ENCODE results near the gene FARP1. TPM values are rescaled to one million over a fixed set of nuclear protein-coding genes. Genes with fewer than 3 reads are reported as not detected.

Gene FARP1
- total RNA-seq, 1 experiment from 2014 or later, result 96.6 TPM

DNA sequence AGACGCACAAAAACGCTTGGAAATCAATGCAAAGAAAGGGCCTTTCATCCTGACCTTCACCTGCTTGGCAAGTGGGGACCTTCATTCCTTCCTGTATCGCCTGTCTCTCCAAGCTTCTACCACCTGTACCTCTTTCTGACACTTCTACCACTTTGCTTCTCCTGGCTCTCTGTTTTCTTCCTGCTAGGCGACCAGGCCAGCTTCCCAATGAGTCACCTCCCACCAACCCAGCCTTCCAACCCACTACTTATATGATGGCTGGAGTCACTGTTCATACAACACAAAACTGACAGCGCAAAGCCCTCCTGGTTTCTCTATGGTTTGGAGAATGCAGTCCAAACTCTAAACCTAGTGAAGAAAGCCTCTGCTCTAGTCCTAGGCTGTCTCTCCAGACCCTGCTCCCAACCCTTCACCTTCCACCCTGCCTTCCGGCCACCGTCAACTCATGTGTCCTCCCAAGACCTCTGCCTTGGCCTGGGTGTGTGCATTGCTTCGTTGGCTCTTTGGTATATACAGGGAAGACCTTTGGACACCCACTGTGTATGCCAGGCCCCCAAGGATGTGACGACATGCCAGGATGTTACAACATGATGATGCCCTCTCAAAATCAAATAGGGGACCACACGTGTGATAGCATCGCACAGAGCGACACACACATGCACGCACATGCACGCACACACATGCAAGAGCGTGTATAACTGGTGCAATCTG is 285.5 kb downstream of the FARP1 start:
- Mint-ChIP-seq H3K4me3 (no peak overlapping the region), H3K27ac (no peak overlapping the region)
- POLR2A ChIA-PET, result no interaction called here

DNA sequence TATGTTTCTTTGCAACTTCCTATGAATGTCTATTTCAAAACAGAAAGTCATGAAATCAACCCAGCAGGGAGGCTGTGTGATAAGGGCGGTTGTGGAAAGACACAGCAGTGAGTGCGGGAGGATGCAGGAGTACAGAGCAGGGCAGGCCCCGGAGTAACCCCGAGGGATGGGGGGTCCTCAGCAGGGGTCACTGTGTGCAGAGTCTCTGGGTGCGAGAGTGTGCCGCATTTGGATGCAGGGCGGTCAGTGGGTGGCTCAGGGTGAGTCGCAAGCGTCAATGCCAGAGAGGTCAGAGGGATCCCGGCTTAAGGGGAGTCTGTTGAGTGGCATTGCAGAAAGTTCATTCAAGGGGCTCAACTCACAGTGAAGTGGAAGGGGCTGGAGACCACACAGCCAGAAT is 286.2 kb downstream of the FARP1 start:
- peaks cover 20% of the 10 kb centered on the region for H3K36me3 Mint-ChIP-seq
- no peaks in the 10 kb centered on the region for H3K9me3 Mint-ChIP-seq
- POLR2A ChIA-PET, result no interaction called here
- no peaks in the 10 kb centered on the region for H3K27me3 Mint-ChIP-seq (ENCODE audit: low read depth)
- no peak overlapping the region for H3K27ac Mint-ChIP-seq
- no peak overlapping the region for H3K4me3 Mint-ChIP-seq
- DNase-seq (ENCODE audit: low spot score) (no peak), ATAC-seq (no peak)
- H3K4me1 Mint-ChIP-seq, result peaks cover 6% of the 10 kb centered on the region; the same call in 1 of the 2 replicates
- CTCF ChIA-PET, result no interaction called here
- TF ChIP-seq, protein P1, sequence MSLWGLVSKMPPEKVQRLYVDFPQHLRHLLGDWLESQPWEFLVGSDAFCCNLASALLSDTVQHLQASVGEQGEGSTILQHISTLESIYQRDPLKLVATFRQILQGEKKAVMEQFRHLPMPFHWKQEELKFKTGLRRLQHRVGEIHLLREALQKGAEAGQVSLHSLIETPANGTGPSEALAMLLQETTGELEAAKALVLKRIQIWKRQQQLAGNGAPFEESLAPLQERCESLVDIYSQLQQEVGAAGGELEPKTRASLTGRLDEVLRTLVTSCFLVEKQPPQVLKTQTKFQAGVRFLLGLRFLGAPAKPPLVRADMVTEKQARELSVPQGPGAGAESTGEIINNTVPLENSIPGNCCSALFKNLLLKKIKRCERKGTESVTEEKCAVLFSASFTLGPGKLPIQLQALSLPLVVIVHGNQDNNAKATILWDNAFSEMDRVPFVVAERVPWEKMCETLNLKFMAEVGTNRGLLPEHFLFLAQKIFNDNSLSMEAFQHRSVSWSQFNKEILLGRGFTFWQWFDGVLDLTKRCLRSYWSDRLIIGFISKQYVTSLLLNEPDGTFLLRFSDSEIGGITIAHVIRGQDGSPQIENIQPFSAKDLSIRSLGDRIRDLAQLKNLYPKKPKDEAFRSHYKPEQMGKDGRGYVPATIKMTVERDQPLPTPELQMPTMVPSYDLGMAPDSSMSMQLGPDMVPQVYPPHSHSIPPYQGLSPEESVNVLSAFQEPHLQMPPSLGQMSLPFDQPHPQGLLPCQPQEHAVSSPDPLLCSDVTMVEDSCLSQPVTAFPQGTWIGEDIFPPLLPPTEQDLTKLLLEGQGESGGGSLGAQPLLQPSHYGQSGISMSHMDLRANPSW (CRISPR knock-in tag; conservative IDR thresholded peaks at IDR 0.05; ENCODE audit: low read depth), result no peak
- TF ChIP-seq MXD4 (CRISPR knock-in tag; IDR thresholded peaks at IDR 0.05; ENCODE audit: borderline replicate concordance) (no peak), ZNF317 (CRISPR knock-in tag; IDR thresholded peaks at IDR 0.05; ENCODE audit: borderline replicate concordance, low read depth) (no peak), MYBL2 (CRISPR knock-in tag; IDR thresholded peaks at IDR 0.05) (no peak), CREB1 (CRISPR knock-in tag; IDR thresholded peaks at IDR 0.05) (no peak)
- TF ChIP-seq, protein P2, sequence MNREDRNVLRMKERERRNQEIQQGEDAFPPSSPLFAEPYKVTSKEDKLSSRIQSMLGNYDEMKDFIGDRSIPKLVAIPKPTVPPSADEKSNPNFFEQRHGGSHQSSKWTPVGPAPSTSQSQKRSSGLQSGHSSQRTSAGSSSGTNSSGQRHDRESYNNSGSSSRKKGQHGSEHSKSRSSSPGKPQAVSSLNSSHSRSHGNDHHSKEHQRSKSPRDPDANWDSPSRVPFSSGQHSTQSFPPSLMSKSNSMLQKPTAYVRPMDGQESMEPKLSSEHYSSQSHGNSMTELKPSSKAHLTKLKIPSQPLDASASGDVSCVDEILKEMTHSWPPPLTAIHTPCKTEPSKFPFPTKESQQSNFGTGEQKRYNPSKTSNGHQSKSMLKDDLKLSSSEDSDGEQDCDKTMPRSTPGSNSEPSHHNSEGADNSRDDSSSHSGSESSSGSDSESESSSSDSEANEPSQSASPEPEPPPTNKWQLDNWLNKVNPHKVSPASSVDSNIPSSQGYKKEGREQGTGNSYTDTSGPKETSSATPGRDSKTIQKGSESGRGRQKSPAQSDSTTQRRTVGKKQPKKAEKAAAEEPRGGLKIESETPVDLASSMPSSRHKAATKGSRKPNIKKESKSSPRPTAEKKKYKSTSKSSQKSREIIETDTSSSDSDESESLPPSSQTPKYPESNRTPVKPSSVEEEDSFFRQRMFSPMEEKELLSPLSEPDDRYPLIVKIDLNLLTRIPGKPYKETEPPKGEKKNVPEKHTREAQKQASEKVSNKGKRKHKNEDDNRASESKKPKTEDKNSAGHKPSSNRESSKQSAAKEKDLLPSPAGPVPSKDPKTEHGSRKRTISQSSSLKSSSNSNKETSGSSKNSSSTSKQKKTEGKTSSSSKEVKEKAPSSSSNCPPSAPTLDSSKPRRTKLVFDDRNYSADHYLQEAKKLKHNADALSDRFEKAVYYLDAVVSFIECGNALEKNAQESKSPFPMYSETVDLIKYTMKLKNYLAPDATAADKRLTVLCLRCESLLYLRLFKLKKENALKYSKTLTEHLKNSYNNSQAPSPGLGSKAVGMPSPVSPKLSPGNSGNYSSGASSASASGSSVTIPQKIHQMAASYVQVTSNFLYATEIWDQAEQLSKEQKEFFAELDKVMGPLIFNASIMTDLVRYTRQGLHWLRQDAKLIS (CRISPR knock-in tag; IDR thresholded peaks at IDR 0.05; ENCODE audit: borderline replicate concordance), result no peak

More for the DNA sequence above, 285.5 kb downstream of the FARP1 start:
- H3K27me3 Mint-ChIP-seq (ENCODE audit: low read depth), result no peaks in the 10 kb centered on the region
- no peaks in the 10 kb centered on the region for H3K9me3 Mint-ChIP-seq
- peaks cover 21% of the 10 kb centered on the region for H3K36me3 Mint-ChIP-seq
- peaks cover 6% of the 10 kb centered on the region; the same call in 1 of the 2 replicates for H3K4me1 Mint-ChIP-seq
- CTCF ChIA-PET, result no interaction called here
- ATAC-seq (no peak), DNase-seq (ENCODE audit: low spot score) (no peak)
- no peak for TF ChIP-seq ZNF396 (CRISPR knock-in tag; IDR thresholded peaks at IDR 0.05; ENCODE audit: borderline replicate concordance)
- TF ChIP-seq, protein P1 (CRISPR knock-in tag; conservative IDR thresholded peaks at IDR 0.05; ENCODE audit: low read depth), result no peak
- TF ChIP-seq TP53 (CRISPR knock-in tag; IDR thresholded peaks at IDR 0.05), result no peak
- TF ChIP-seq, protein P3, sequence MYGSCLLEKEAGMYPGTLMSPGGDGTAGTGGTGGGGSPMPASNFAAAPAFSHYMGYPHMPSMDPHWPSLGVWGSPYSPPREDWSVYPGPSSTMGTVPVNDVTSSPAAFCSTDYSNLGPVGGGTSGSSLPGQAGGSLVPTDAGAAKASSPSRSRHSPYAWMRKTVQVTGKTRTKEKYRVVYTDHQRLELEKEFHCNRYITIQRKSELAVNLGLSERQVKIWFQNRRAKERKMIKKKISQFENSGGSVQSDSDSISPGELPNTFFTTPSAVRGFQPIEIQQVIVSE (CRISPR knock-in tag; IDR thresholded peaks at IDR 0.05; ENCODE audit: borderline replicate concordance), result no peak
- TF ChIP-seq KAT7 (CRISPR knock-in tag; IDR thresholded peaks at IDR 0.05; ENCODE audit: borderline replicate concordance), result no peak
- no peak for TF ChIP-seq JUN (CRISPR knock-in tag; IDR thresholded peaks at IDR 0.05)
- TF ChIP-seq TEAD4 (CRISPR knock-in tag; IDR thresholded peaks at IDR 0.05), result no peak
- TF ChIP-seq GABPB1 (CRISPR knock-in tag; IDR thresholded peaks at IDR 0.05), result no peak
- TF ChIP-seq, protein P4, sequence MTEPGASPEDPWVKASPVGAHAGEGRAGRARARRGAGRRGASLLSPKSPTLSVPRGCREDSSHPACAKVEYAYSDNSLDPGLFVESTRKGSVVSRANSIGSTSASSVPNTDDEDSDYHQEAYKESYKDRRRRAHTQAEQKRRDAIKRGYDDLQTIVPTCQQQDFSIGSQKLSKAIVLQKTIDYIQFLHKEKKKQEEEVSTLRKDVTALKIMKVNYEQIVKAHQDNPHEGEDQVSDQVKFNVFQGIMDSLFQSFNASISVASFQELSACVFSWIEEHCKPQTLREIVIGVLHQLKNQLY (CRISPR knock-in tag; IDR thresholded peaks at IDR 0.05), result no peak
- TF ChIP-seq NFATC4 (CRISPR knock-in tag; IDR thresholded peaks at IDR 0.05), result no peak
- no peak for TF ChIP-seq ZNF423 (CRISPR knock-in tag; IDR thresholded peaks at IDR 0.05)
- TF ChIP-seq NR3C1 (CRISPR knock-in tag; conservative IDR thresholded peaks at IDR 0.05; ENCODE audit: low read depth), result no peak
- TF ChIP-seq, protein P5, sequence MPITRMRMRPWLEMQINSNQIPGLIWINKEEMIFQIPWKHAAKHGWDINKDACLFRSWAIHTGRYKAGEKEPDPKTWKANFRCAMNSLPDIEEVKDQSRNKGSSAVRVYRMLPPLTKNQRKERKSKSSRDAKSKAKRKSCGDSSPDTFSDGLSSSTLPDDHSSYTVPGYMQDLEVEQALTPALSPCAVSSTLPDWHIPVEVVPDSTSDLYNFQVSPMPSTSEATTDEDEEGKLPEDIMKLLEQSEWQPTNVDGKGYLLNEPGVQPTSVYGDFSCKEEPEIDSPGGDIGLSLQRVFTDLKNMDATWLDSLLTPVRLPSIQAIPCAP (CRISPR knock-in tag; IDR thresholded peaks at IDR 0.05), result no peak
- no peak for TF ChIP-seq ZNF219 (CRISPR knock-in tag; IDR thresholded peaks at IDR 0.05; ENCODE audit: borderline replicate concordance)
- TF ChIP-seq, protein P6, sequence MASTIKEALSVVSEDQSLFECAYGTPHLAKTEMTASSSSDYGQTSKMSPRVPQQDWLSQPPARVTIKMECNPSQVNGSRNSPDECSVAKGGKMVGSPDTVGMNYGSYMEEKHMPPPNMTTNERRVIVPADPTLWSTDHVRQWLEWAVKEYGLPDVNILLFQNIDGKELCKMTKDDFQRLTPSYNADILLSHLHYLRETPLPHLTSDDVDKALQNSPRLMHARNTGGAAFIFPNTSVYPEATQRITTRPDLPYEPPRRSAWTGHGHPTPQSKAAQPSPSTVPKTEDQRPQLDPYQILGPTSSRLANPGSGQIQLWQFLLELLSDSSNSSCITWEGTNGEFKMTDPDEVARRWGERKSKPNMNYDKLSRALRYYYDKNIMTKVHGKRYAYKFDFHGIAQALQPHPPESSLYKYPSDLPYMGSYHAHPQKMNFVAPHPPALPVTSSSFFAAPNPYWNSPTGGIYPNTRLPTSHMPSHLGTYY (CRISPR knock-in tag; IDR thresholded peaks at IDR 0.05), result no peak
- no peak for TF ChIP-seq CREB1 (CRISPR knock-in tag; IDR thresholded peaks at IDR 0.05)
- TF ChIP-seq, protein P7, sequence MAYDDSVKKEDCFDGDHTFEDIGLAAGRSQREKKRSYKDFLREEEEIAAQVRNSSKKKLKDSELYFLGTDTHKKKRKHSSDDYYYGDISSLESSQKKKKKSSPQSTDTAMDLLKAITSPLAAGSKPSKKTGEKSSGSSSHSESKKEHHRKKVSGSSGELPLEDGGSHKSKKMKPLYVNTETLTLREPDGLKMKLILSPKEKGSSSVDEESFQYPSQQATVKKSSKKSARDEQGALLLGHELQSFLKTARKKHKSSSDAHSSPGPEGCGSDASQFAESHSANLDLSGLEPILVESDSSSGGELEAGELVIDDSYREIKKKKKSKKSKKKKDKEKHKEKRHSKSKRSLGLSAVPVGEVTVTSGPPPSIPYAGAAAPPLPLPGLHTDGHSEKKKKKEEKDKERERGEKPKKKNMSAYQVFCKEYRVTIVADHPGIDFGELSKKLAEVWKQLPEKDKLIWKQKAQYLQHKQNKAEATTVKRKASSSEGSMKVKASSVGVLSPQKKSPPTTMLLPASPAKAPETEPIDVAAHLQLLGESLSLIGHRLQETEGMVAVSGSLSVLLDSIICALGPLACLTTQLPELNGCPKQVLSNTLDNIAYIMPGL (CRISPR knock-in tag; IDR thresholded peaks at IDR 0.05), result no peak

All from WTC11 (cell line).